A673 (cell line): ENCODE results near the gene MTTP. TPM values are rescaled to one million over a fixed set of nuclear protein-coding genes. Genes with fewer than 3 reads are reported as not detected.

ENCODE experiments used
- BruUV-seq: library from RNA; stranded (reverse); fragments of 400-500 nt; replicated peaks from 2 replicates; lab custom pipeline; 2021; lab: Mats Ljungman, UMichigan
- CTCF ChIA-PET: fragments of 300-600 bp; sonication (Branson Sonifier 250); formaldehyde crosslinking; loops from one replicate; lab custom pipeline; 2022; ENCODE audit warnings: antibody characterized with exemption; lab: Charles Lee
- POLR2A ChIA-PET: fragments of 300-600 bp; sonication (Branson Sonifier 250); formaldehyde crosslinking; loops from one replicate; lab custom pipeline; 2022; ENCODE audit warnings: antibody characterized with exemption; ENCODE audit not compliant: low non-redundant PET; lab: Charles Lee
- DNase-seq: peaks from one replicate; pipeline ENCODE4 v3.0.0-alpha.2; 2015; ENCODE audit warnings: low spot score
- H3K27ac ChIP-seq: fragments of 200-600 bp; sonication (generic); 2 replicates; pipeline ENCODE4 v1.5.1; 2016; ENCODE audit warnings: mixed run types, low read depth, mild to moderate bottlenecking, mixed read lengths, antibody characterized with exemption, low read length; ENCODE audit not compliant: poor library complexity, severe bottlenecking
- H3K27me3 ChIP-seq: fragments of 200-600 bp; sonication (generic); replicated peaks from 2 replicates; pipeline ENCODE4 v1.6.1; 2017; ENCODE audit warnings: mixed run types, low read depth, mild to moderate bottlenecking, mixed read lengths, antibody characterized with exemption, low read length; ENCODE audit not compliant: insufficient read depth, poor library complexity
- H3K36me3 ChIP-seq: fragments of 200-600 bp; sonication (generic); 2 replicates; pipeline ENCODE4 v1.6.1; 2016; ENCODE audit warnings: mixed run types, mild to moderate bottlenecking, mixed read lengths, antibody characterized with exemption, low read length; ENCODE audit not compliant: insufficient read depth, poor library complexity, severe bottlenecking
- H3K4me1 ChIP-seq: fragments of 200-600 bp; sonication (generic); 2 replicates; pipeline ENCODE4 v1.6.1; 2017; ENCODE audit warnings: mixed run types, mild to moderate bottlenecking, mixed read lengths, antibody characterized with exemption, low read length; ENCODE audit not compliant: insufficient read depth, poor library complexity, severe bottlenecking
- H3K4me3 ChIP-seq: fragments of 200-600 bp; sonication (generic); 2 replicates; pipeline ENCODE4 v1.5.1; 2016; ENCODE audit warnings: low read depth, mixed run types, mild to moderate bottlenecking, mixed read lengths, low read length; ENCODE audit not compliant: poor library complexity, severe bottlenecking
- H3K9me3 ChIP-seq: fragments of 200-600 bp; sonication (generic); 2 replicates; pipeline ENCODE4 v1.6.1; 2016; ENCODE audit warnings: mixed run types, low read depth, mild to moderate bottlenecking, mixed read lengths, antibody characterized with exemption, low read length; ENCODE audit not compliant: poor library complexity, severe bottlenecking
- CTCF ChIP-seq: fragments of 300-800, 200-600 bp; sonication (generic); conservative IDR thresholded peaks from 2 replicates; pipeline ENCODE4 v1.5.1; 2017; ENCODE audit warnings: low read depth, mild to moderate bottlenecking, antibody characterized with exemption, low read length, moderate library complexity, mixed read lengths
- EZH2 ChIP-seq: fragments of 200-600 bp; sonication (generic); IDR thresholded peaks from 2 replicates; pipeline ENCODE4 v1.6.1; 2017; ENCODE audit warnings: borderline replicate concordance, low read depth, mild to moderate bottlenecking, mixed read lengths, antibody characterized with exemption, low read length; ENCODE audit not compliant: poor library complexity, severe bottlenecking
- intact Hi-C: fragments of 100-400 bp; cut with micrococcal nuclease; formaldehyde crosslinking; loops from one replicate; pipeline ENCODE4 v1.10.0; 2022; ENCODE audit not compliant: unreplicated experiment
- total RNA-seq: library from RNA; stranded (reverse); gene quantifications from 2 replicates; pipeline ENCODE4 v1.2.3, GENCODE V29; 2021

The MTTP gene
- total RNA-seq, 1 experiment from 2014 or later = not detected

- no peaks in the 10 kb centered on the region for H3K9me3 ChIP-seq
- peaks cover 19% of the 10 kb centered on the region for H3K27me3 ChIP-seq
- H3K27ac ChIP-seq = no peak overlapping the region
- ChIA-PET CTCF (no interaction called here), POLR2A (no interaction called here)
- no peaks in the 10 kb centered on the region for H3K36me3 ChIP-seq
- no peak overlapping the region for H3K4me3 ChIP-seq
- TF ChIP-seq CTCF (no peak), EZH2 (no peak)
- H3K4me1 ChIP-seq = no peaks in the 10 kb centered on the region
- BruUV-seq = no TSS peak
- intact Hi-C loops = no loop called here
- DNase-seq = no peak
Measured at GRCh38 chr4:99654361-99654761, 79.7 kb downstream of the MTTP start.

- intact Hi-C loops = no loop called here
- DNase-seq = no peak
- no peak overlapping the region for H3K4me3 ChIP-seq
- H3K4me1 ChIP-seq = no peaks in the 10 kb centered on the region
- ChIA-PET POLR2A (interaction anchor here (0.6 kb wide), 1 partner anchor 306 kb away, joined by 4 read pairs; no protein-coding TSS in a partner anchor), CTCF (no interaction called here)
- H3K27me3 ChIP-seq = peaks cover 23% of the 10 kb centered on the region
- no peak for TF ChIP-seq CTCF
- no peak for TF ChIP-seq EZH2
- no peak overlapping the region for H3K27ac ChIP-seq
- H3K9me3 ChIP-seq = no peaks in the 10 kb centered on the region
- no peaks in the 10 kb centered on the region for H3K36me3 ChIP-seq
- BruUV-seq = no TSS peak
Measured at GRCh38 chr4:99655308-99656081, 80.9 kb downstream of the MTTP start.

DNA sequence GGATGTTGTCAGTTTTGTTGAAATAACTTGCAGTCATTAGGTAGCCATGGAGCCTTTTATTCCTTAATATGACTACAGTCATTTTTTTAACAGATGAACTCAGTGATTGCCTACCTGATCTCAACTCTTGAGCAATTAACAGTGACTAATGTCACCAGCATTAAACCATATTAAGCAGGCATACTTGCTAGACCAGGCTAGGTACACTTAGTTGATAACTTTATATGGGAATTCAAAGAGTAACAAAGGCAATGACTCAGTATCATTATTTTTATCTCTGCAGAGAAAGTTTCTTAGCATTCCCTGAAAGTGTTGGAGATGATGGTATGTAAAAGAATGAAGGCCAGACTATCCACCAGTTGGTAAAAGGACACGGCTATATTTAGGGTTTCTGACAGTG, 83.2 kb downstream of the MTTP start, which contains the start of gene C4orf54:
Gene C4orf54 (minus strand): TSS at position 31 of the 400 bp plus-strand sequence. CDS start 3,180 bp downstream, outside the sequence.
- Histone ChIP-seq H3K27ac (no peak within 1 kb of the TSS), H3K36me3 (no peaks in the 10 kb centered on the region), H3K27me3 (peaks cover 29% of the 10 kb centered on the region), H3K4me3 (no peak within 1 kb of the TSS), H3K4me1 (no peaks in the 10 kb centered on the region), H3K9me3 (no peaks in the 10 kb centered on the region)
- ChIA-PET CTCF (no interaction called here), POLR2A (no interaction called here)
- no TSS peak for BruUV-seq
- intact Hi-C loops = no loop called here
- no peak for DNase-seq
- TF ChIP-seq EZH2 (no peak), CTCF (no peak)
